GM21381 (cell line): Measurements from ENCODE around the gene STK24.

Source experiments
- ATAC-seq: cut with Tn5 transposase; IDR thresholded peaks from one replicate; pipeline ENCODE4 v1.9.1; 2021; ENCODE audit warnings: mild to moderate bottlenecking, moderate library complexity; ENCODE audit not compliant: unreplicated experiment

The STK24 gene

DNA sequence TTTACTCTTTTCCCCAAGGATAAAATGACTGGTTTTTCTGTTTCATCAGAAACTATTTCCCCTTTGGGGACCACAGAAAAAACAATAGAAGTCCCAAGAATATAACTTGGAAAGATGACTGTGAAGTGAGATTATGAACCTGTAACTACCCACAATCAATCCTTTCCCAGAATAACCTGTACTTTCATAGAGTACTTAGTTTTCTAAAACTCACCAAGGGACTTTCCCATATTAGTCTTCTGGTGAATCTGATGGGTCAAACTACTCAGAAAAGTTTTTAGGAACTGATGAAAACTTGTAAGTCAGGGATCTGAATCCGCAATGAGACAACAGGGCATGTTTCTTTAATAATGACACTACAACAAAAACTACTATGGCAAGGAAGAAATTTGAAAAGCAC is 62.6 kb downstream of the STK24 start:
- no peak for ATAC-seq

GRCh38 chr13:98513837-98514236 is 63.1 kb downstream of the STK24 start:
- no peak for ATAC-seq

DNA sequence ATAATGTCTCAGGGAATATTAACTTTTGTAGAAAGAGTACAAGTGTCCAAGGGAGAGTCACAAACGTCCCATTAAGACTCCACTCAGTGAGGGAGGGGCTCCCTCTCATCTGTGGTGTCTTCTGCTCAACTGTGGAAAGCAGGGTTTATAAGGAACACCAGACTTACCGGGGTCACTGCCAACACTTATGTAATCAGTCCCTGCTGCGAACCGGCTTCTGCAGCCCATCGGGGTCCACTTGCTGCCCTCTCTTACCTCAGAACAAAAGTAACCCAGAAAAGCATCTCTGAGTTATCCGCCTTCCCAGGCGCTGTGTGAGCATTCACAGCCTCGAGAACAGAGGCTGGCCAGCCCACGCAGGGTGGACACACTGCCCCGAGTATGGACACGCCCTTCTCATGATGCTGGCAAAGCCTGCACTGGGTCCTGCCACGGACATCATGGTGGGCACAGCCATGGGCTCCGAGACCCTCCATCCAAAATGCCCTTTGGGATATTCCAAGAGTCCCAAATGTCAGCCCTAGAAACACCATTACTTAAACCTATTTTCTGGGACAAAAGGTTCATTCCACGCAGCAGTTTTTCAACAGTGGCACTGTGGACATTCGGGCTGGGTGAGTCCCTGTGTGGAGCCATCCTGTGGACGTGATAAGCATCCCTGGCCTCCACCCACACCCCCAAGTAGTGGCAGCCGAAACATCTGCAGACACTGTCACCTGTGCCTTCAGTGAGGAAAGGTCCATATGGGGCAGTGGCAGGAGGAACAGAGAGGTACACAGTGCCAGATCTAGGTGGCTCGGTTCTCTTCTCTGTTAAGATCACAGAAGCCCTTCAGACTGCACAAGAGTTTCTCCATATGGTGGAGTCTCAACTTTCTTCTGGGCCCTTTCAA is 63.9 kb downstream of the STK24 start:
- ATAC-seq, result no peak

- no peak for ATAC-seq
Observed at GRCh38 chr13:98511435-98511834, 65.5 kb downstream of the STK24 start.

DNA sequence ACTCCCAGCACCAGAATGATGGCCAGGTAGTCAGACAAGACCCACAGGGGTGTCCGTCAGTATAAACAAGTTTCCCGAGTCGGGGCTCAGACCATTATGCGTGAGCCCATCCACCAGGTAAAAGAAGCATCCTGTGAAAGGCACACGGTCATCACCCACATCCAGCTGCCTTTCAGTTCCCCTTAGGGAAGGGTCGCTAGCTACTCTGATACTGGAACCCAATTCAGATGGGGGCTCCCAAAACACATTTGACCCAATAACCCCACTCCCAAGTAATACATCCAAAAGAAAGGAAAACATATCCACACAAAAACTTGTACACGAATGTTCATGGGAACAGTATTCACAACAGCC is 66.8 kb downstream of the STK24 start:
- ATAC-seq, result no peak

DNA sequence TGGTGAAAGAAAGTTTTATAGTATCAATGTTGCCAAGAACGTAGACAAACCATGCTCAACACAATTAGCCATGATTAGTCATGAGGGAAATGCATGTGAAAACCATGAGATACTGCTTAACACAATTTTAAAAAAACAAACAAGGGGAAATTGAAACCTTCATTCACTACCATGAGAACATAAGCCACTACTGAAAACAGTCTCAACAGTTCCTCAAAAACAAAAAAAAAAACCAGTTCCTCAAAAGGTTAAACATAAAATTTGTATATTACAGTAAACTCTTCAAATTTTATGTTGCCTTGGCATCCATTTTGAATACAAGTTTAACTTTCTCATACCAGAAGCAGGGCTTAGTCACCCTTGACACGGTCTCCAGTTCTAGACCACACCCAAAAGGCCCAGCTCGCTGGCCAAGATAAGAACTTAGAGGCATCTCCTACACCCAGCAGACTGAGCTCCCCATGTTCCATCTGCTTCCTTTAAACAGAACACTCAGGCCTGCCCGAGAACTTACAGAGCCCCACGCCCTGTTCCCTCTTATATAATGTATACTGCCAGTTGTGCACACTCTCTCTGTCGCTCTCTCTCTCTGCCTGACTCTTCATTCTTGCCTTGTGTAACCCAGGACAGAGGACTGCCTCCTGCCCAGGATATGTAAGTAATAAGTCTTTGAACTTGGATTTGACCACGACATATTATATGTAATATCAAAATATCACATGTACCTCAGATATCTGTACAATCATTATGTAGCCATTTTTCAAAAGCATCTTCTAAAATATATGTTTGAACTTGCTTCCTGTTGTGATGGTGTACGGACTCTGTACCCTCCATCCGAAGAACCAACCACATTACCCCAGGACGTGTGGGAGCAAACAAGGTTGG is 67.4 kb downstream of the STK24 start:
- ATAC-seq, result peak; percentile 40

- no peak for ATAC-seq
Observed at GRCh38 chr13:98508685-98509084, 68.2 kb downstream of the STK24 start.

GRCh38 chr13:98508280-98508679 is 68.6 kb downstream of the STK24 start:
- no peak for ATAC-seq

DNA sequence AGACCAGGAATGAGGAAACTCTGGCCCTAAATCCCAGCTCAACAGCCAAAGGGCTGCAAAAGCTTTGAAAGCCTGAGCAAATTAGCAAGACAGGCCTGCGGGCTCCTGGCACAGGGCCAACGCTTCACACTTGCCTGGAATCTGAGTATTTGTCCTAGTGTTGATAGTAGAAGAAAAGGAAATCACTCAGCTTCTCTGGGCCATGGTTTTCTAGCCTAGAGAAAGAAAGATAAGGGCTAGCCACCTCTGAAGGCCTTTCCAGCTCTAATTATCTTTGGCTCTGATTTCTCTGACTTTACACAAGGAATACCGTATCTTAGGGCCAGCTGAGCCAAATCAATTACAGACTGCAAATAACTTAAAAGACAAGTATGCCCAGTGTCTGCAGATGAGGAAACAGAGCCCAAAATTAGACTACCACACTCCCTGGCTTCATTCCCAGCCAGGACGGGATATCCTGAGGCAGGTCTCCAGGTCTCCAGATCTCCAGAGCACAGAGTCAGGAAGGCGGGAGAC is 69.6 kb downstream of the STK24 start:
- ATAC-seq, result no peak

- no peak for ATAC-seq
Observed at GRCh38 chr13:98506728-98507230, 70.1 kb downstream of the STK24 start.

GRCh38 chr13:98506322-98506721 is 70.6 kb downstream of the STK24 start:
- no peak for ATAC-seq

GRCh38 chr13:98505217-98505616 is 71.7 kb downstream of the STK24 start:
- no peak for ATAC-seq

DNA sequence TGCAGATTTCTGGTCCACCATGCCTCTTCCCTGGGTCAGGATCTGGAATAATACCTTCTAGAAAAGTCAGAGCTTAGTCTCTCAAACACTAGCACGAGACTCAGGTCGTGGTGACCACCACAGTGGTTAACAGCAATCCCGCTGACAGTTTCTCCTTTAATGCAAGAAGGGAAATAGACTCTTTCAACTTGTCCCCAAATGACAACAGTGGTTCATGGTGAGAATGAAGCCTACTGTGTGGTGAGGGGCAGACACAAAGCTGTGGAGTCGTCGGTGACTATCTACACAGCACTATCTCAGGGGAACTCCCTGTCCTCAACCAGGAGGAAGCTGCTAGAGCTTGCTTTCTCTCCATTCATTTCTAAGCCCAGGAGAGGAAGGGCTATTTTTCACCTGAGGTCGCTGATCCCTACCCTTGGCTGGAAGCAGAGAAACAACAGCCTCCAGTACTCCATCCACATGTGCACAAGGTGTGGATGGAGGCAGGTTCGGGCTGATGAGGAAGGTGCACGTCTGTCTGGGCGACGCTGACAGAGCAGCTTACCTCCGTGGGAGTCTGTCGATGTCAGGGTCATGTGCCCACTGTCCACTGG is 72.4 kb downstream of the STK24 start:
- peak; percentile 62 for ATAC-seq

DNA sequence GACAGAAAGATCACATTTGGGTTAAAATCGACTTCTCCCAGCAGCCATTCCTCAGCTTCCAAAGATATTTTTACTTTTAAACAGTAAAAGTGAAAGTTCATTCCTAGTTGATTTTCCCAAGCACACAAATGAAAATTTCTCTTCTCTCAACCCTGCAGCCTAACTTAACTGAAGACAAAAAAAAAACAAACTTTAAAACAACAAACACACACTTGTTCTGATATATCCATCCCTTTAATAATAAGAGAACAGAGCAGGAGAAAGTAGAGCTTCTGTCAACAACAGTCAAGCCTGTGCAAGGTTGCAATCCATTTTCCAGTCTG is 72.9 kb downstream of the STK24 start:
- ATAC-seq, result no peak

DNA sequence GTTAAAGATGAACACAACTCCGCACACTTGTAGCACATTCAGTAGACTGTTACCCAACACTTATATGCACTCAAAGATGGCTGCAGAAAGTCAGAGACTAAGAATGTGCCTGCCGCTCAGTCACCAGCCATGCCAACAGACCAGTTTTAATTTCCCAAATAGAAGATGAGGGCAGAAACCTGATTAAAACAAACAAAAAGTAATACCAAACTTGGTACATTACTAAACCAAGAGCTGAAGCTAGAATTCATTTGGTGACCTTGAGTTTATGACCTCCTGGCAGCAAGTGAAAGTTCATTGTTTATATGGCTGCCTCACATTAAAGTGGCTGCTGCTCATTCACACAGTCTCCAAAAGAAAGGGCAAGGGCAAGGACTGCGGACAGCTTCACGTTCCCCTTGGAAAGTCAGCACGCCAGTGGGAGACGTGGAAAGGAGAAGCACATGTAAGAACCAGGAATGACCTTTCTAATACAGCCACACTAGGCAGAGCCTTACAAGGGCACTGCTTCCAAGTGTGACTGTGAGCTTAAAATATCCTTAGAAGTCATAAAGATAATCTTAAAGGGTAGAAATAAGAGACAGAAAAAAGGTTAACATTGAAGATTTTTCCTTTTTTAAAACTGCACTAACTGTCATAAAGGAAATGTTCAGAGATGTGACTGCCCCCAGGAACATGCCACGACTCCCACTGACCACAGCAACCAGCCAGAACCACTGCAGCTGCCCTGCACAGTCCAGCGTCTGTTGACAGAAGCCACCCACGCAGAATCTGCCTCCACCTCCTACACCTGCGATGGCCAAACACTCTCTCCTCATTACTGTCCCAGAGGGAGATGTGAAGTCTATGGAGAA is 73.5 kb downstream of the STK24 start:
- no peak for ATAC-seq

- peak; percentile 73 for ATAC-seq
Observed at GRCh38 chr13:98500963-98501421, 75.9 kb downstream of the STK24 start.

- no peak for ATAC-seq
Observed at GRCh38 chr13:98496966-98497365, 79.9 kb downstream of the STK24 start.

DNA sequence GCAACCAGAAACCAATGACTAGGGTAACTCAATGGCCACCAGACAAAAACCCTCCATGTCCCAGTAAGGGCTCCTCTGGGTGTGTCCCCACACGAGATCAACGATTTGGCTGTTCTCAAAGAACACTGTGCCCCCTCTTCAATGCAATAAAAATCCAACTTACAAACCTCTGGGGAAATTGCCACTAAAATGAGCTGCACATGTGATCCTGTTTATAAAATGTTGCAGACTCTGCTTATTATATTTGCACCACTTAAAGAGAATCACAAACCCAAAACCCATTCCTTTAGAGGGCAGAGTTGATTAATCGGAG is 80.5 kb downstream of the STK24 start:
- no peak for ATAC-seq

DNA sequence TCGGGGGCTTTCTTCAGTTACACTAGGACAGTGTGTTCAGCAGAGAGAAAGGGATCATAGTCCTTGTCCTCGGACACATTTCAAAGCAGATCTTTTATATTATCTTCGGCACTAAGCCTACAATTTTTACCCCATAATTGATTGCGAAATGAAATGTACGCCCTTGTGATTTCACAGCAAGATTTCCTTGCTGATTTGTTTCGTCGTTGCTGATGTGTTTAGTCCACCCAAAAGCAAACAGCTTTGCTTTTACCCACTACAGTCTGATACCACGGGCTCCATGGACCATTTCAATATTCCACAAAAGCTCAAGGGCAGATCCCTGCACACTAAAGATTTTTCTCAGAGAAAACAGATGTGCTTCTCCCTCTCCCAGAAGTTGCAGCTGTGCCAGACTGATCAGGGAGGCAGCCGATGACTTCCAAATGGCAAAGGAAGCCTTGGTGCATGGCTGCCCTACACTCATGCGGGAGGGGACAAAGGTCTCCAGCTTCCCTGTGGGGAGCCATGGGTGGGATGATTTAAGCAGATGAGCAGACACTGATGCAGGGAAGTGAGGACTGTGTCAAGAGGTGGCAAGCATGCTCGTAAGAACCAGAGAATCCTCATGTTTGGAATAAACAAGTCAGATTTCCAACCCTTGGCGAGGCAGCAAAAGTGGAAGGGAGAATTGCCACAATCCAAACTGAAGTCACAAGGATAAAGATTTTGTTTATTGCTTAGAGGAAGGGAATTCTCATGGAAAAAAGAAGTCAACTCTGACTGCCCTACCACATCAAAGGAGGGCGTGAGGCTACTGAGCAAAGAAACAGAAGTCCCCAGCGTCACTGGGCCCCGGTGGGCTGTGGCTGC is 81.1 kb downstream of the STK24 start:
- ATAC-seq, result no peak

DNA sequence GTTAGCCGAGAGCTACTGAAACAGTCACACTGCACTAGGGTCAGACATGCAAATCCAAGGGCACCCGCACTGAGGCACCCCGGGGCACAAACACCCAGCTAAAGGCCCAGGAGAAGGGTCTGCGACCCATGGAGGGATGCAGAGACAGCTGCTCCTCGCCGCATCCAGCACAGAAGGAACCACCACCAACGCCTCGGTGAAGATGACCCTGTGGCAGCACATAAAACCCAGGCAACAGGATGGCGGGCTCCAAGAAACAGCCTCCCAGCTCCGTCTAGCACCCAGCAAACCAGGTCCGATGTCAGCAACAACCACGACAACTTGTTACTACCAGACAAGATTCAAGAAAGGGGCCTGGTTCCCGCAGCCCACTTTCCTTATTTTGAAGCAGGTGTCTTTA is 82.1 kb downstream of the STK24 start:
- no peak for ATAC-seq
